GM19463 (cell line): ENCODE results near the gene VANGL1.
A peak's percentile ranks its signal among the peaks of the same experiment; 100 is the strongest.

Experiments
- ATAC-seq: cut with Tn5 transposase; IDR thresholded peaks from one replicate; pipeline ENCODE4 v1.9.1; 2021; ENCODE audit warnings: mild to moderate bottlenecking, moderate library complexity; ENCODE audit not compliant: unreplicated experiment

Gene VANGL1

DNA sequence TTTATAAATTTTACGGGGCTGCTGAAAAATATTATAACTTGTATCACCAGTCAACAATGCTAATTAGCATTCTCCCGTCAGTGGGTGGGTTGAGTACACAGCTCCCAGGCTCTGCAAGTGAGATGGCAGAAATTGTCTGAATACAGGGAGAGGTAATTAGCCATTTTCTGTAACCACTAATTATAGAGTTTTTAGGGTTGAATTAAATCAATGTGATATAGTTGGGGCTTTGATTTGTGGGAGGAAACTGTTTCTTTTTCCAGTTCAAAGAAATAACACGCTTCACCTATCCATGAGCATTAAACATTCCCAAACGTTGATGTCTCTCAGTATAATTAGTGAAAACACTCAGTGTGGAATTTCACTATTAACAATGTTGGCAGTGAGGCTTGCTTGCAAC lies 1.5 kb downstream of the VANGL1 start:
- no peak for ATAC-seq

GRCh38 chr1:115643666-115644065 lies 1.9 kb downstream of the VANGL1 start:
- no peak for ATAC-seq

DNA sequence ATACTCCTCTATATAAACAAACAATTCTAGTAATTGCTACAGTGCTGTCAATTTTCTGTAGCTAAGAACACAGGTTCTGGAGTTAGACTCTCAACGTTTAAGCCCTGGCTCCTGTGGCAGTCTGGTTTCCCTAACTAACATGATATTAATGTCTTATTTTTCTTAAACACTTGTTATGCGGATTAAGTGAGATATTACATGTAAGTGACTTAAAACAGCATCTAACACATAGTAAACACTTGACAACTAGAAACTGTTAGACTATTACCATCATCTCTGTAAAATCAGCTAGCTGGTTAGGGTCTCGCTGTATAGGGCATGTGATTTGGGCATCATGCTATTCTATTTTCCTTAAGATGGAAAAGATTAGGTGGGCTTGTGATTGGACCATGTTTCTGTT lies 2.3 kb downstream of the VANGL1 start:
- no peak for ATAC-seq

GRCh38 chr1:115647047-115647446 lies 5.3 kb downstream of the VANGL1 start:
- no peak for ATAC-seq

DNA sequence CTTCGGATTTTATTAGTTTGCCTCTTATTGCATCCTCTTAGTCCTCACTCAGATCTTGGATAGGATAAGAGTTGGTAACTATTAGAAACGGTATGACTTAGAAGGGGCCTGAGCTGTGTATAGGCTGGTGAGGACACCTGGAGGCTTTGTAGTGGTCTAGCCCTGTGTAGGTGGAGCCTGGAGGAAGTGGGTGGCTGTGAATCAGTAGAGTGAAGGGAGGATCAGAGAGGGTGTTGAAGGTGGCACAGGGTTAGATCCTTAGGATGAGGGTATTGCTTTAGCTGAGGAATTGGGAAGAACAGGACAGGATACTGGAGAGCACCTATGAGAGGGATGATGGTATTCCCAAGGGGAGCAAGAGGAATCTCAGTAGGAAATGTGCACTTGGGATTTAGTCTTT lies 5.7 kb downstream of the VANGL1 start:
- no peak for ATAC-seq

DNA sequence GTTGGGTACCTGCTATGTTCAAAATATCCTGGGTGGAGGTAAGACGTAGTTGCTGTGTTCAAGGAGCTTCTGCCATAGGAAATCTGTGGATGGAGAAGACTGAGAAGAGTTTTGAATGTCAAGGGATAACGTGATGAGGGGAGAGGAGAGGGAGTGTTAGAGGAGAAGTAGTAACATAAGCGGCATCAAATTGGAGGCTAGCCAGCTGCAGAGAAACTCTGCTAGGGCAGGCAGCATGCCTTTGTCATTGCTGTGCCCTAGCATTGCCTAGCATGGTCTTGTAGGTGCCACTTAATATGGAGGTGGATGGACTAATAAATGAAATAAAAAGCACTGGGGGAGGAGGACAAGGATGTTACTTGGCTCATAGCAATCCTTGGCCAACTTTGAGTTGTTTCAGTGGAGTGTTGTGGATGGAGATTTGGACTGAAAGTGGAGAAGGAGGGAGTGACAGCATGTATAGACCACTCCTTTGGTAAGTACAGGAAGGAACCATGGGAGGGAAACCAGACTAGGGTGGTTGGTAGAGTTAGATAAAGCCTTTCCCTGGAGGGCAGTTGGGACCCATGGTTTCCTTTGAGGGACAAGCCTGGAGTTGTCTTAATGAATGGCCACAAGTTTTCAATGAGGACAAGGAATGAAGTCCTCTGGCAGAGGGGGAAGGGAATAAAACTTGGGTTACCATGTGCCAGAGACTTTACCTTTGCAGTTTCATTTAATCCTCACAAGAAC lies 6.3 kb downstream of the VANGL1 start:
- ATAC-seq, result no peak

DNA sequence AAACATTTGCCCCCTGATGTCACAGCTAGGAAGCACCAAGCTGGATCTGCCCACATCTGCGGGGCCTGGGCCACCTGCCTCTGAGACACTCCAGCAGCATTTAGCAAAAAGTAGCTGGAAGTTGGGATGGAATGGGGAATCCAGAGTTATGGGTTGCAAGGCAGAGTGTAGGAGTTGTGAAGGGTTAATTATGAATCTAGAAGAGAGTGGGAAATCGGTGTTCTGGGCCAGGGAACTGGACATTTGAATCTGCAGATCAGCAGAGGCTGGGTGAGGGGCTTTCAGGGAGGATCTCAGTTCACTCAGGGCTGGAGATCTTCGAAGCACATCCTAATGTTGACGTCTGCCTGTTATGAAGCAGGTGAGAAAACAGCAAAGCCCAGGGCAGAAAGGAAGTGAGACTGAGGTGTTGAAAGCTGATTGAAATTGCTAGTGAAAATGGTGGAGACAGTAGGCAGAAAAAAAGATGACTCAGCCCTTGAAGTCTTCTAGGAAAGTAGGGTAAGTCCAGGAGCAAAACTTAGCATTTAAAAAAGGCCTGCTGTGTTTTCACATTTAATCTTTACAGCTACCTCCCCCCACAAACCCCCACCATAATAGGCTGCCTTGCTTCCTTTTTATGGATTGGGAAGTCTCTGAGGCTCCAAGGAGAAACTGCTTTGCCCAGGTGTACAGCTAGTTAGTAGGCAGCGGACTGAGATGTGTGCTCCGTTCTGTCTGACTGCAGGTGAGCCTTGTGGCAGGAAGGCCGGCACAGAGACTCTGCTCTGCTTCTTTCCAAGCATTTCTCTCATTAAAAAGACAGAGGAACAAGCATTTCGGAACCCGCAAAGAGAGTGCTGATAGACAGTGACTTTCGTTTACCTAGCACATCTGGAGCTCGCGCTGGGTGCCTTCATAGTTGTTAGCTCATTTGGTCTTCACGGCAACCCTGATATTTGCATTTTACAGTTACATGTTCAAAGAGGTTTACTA lies 7.2 kb downstream of the VANGL1 start:
- peak; percentile 88 for ATAC-seq

GRCh38 chr1:115649964-115650363 lies 8.2 kb downstream of the VANGL1 start:
- no peak for ATAC-seq

- ATAC-seq, result no peak
Measured at GRCh38 chr1:115650961-115651360, 9.2 kb downstream of the VANGL1 start.

GRCh38 chr1:115651391-115651790 lies 9.6 kb downstream of the VANGL1 start:
- ATAC-seq, result no peak

DNA sequence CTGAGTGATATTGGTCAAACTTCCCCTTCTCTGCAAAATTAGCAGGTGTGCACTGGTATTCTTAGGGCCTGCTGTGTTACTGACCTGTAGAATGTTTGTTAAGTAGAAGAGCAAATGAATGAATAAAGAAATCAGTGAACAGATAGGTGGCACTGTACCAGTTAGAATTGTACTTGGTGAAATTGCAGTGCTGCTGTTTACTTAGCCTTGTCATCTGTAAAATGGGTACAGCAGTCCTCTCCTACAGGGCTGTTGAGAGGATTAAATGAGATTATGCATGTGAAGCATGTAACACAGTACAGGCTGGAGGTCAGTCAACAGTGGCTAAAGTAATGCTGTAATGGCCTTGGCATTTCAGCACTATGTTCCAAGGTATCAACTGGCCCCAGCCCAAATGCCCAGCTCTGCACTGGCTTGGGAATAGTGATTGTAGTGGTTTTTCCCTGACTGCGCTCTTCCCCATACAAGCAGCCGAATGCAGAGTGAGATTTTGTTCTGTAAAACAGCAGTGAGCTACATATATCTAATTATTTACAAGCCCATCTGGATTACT lies 10.5 kb downstream of the VANGL1 start:
- no peak for ATAC-seq

- no peak for ATAC-seq
Measured at GRCh38 chr1:115654125-115654524, 12.4 kb downstream of the VANGL1 start.

- no peak for ATAC-seq
Measured at GRCh38 chr1:115654663-115655305, 13.0 kb downstream of the VANGL1 start.

GRCh38 chr1:115655306-115655663 lies 13.5 kb downstream of the VANGL1 start:
- ATAC-seq, result no peak

DNA sequence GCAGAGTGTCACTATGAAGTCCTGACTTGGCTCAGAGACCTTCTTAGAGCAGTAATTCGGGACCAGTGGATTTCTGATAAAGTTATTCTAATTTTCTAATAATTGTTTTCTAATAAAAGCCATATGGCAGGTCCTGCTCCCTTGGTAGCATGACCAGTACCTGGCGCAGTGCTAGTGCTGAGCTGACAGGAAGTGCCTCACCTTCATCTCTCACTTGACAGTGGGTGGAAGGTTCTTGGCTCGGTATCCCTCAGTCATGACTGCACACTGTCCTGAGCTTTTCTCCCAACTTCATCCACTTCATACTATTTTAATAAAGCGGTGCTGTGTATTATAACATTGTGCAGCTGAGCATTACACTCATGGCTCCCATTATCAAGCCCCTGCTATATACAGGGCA lies 14.1 kb downstream of the VANGL1 start:
- ATAC-seq, result no peak

DNA sequence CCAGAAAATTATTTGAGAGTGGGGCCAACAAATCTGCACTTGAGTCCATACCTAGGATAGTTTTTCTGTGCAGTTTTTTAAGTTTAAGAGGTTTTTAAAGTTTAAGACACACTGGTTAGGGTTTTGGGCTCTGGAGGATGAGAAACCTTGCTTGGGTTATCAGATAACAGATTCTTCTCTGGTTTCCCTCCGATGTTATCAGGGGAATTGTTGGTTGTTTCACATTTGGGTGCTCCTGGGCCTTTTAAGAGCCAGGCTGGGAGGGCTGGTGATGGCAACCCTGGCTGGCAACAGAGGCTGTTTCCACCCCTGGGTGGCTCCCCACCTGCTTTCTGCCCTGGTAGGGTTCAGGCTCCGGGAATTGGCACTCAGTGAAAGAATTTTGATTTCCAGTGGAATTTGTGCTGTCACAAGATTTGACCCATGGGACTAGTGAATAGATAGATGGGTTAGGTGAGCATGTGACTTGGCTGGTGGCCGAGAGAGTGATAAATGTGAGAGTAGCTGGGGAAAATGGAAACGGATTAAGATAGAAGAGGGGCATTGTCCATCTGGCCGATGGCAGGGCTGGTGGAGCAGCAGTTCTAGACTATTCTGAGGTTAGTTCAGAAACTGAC lies 14.8 kb downstream of the VANGL1 start:
- no peak for ATAC-seq

DNA sequence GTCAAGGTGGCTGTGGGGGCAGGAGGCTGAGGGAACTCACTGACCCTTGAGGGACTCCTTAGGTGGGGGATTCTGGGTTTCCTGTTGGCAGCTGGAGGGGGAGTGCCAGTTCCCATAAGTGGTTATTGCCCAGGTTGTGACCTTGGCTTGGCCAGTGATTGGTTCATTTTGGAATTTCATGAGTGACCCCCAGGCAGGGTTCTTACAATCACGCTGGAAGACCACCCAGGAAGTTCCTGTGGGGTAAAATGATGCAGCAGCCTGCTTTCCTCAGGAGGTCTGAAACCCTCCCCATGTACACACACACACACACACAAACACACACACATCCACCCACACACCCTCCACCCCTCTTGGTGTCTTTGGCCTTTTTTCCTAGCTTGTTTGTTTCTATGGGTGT lies 16.9 kb downstream of the VANGL1 start:
- ATAC-seq, result no peak

DNA sequence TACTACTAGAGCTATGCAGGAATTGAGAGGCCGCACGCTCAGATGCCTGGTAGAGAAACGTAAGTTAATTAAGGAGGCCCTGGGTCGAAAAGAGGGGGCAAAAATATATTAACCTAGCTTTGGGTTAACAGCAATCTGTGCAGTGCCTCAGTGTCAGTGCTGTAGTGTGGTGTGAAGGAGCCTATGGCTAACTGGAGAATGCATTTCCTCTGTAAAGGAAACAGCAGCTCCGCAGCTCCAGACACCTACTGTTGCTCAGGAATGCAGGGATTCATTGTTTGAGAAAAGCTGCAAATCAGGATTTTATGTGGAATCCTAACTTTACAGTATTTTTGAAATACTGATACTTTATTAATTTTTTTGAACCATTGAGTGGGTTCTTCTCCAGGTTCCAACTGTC lies 18.4 kb downstream of the VANGL1 start:
- no peak for ATAC-seq

DNA sequence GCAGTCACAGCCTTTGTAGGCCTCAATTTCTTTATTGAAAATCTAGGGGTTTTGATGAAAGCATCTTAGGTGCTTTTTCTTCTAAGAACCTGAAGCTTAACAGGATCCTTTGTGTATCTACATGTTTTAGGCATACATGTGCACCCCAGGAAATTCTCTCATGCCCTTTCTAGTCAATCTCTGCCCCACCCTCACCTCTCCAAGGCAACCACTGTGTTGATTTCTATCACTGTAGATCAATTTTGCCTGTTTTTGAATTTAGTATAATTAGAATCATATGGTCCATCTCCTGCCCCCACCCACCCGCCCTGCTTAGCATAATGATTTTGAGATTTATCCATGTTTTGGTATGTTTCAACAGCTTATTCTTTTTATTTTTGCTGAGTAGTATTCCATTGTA lies 19.4 kb downstream of the VANGL1 start:
- no peak for ATAC-seq

GRCh38 chr1:115665319-115666096 lies 23.7 kb downstream of the VANGL1 start:
- ATAC-seq, result no peak
